Measurements from ENCODE around the gene KCNQ1OT1. TPM values are rescaled to one million over a fixed set of nuclear protein-coding genes. Genes with fewer than 3 reads are reported as not detected.
A peak's percentile ranks its signal among the peaks of the same experiment; 100 is the strongest.

KCNQ1OT1 gene
- total and polyA plus RNA-seq, 10 donors, result 0.02 to 3.1 (median 1.7) TPM

GRCh38 chr11:2571598-2572281, 128.1 kb downstream of the KCNQ1OT1 start:
- H3K4me3 ChIP-seq, result no peak overlapping the region
- DNase-seq, result peak; percentile 43
- intact Hi-C loops (cut with DNase I; ENCODE audit: low total_unique reads), result no loop called here
- no peak for TF ChIP-seq CTCF (IDR thresholded peaks at IDR 0.05 in 8 of 11, conservative IDR thresholded peaks at IDR 0.05 in 3 of 11)
- TF ChIP-seq POLR2A (IDR thresholded peaks at IDR 0.05), result no peak
- no peak for TF ChIP-seq POLR2AphosphoS5 (IDR thresholded peaks at IDR 0.05)
- 84 to 97% (median 97%) methylated on average over 5 to 23 of the region's 23 CpGs for WGBS, 5 donors
- H3K4me1 ChIP-seq, result peaks cover 0 to 7% (median 0%) of the 10 kb centered on the region in 6 donors
- H3K36me3 ChIP-seq, result peaks cover 0 to 45% (median 4%) of the 10 kb centered on the region in 6 donors
- H3K27ac ChIP-seq, result no peak overlapping the region
- H3K9me3 ChIP-seq, result no peaks in the 10 kb centered on the region
- no peaks in the 10 kb centered on the region for H3K27me3 ChIP-seq (replicated peaks in 1 of 7)

GRCh38 chr11:2570841-2571597, 128.8 kb downstream of the KCNQ1OT1 start:
- H3K27me3 ChIP-seq (replicated peaks in 1 of 7), result no peaks in the 10 kb centered on the region
- H3K9me3 ChIP-seq, result no peaks in the 10 kb centered on the region
- peaks cover 0 to 7% (median 0%) of the 10 kb centered on the region in 6 donors for H3K4me1 ChIP-seq
- TF ChIP-seq POLR2A (IDR thresholded peaks at IDR 0.05) (no peak), POLR2AphosphoS5 (IDR thresholded peaks at IDR 0.05) (no peak), CTCF (IDR thresholded peaks at IDR 0.05 in 8 of 11, conservative IDR thresholded peaks at IDR 0.05 in 3 of 11) (no peak)
- H3K36me3 ChIP-seq, result peaks cover 0 to 39% (median 4%) of the 10 kb centered on the region in 6 donors
- intact Hi-C loops (cut with DNase I; ENCODE audit: low total_unique reads), result no loop called here
- DNase-seq, result peak; percentile 52
- no peak overlapping the region for H3K4me3 ChIP-seq
- WGBS, 5 donors, result 93 to 97% (median 96%) methylated on average over 17 to 25 of the region's 25 CpGs
- no peak overlapping the region for H3K27ac ChIP-seq

- DNase-seq, result no peak
- H3K4me1 ChIP-seq, result peaks cover 0 to 7% (median 0%) of the 10 kb centered on the region in 6 donors
Observed at GRCh38 chr11:2570211-2570811, 129.5 kb downstream of the KCNQ1OT1 start.

More at GRCh38 chr11:2570211-2570811, 129.5 kb downstream of the KCNQ1OT1 start:
- Histone ChIP-seq H3K27me3 (replicated peaks in 1 of 7) (no peaks in the 10 kb centered on the region), H3K27ac (no peak overlapping the region), H3K9me3 (no peaks in the 10 kb centered on the region), H3K4me3 (no peak overlapping the region), H3K36me3 (peaks cover 0 to 33% (median 4%) of the 10 kb centered on the region in 6 donors)
- TF ChIP-seq POLR2A (IDR thresholded peaks at IDR 0.05), result no peak
- no peak for TF ChIP-seq CTCF (IDR thresholded peaks at IDR 0.05 in 8 of 11, conservative IDR thresholded peaks at IDR 0.05 in 3 of 11)
- TF ChIP-seq POLR2AphosphoS5 (IDR thresholded peaks at IDR 0.05), result no peak
- intact Hi-C loops (cut with DNase I; ENCODE audit: low total_unique reads), result no loop called here
- WGBS, 5 donors, result 93 to 97% (median 97%) methylated on average over 17 to 26 of the region's 26 CpGs
